ENCODE data around the gene CLCN6.

Gene CLCN6

GRCh38 chr1:11784993-11785769 is 20.8 kb upstream of the CLCN6 start:
- TF ChIP-seq POLR2A (IDR thresholded peaks at IDR 0.05; ENCODE audit: low read length): peak; percentile 63
- TF ChIP-seq GATA1 (IDR thresholded peaks at IDR 0.05; ENCODE audit: low read depth, low read length): no peak
- DNase-seq: peak; percentile 72 to 80

DNA sequence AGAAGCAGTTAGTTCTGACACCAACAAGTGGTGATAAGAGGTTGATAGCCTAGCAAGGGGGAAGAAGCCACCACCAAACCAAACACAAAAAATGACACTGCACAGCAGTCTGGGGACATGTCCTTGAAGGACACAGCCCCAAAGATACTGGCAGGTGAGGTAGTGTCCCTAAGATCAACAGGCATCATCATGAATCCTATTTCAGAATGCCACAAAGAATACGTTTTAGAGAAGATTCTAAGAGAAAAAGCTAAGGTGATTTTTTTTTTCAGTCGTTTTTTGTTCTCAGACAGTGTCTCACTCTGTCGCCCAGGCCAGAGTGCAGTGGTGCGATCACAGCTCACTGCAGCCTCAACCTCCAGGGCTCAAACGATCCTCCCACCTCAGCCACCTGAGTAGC is 19.8 kb upstream of the CLCN6 start:
- no peak for TF ChIP-seq POLR2A (IDR thresholded peaks at IDR 0.05; ENCODE audit: low read length)
- no peak for TF ChIP-seq GATA1 (IDR thresholded peaks at IDR 0.05; ENCODE audit: low read depth, low read length)
- no peak for DNase-seq

DNA sequence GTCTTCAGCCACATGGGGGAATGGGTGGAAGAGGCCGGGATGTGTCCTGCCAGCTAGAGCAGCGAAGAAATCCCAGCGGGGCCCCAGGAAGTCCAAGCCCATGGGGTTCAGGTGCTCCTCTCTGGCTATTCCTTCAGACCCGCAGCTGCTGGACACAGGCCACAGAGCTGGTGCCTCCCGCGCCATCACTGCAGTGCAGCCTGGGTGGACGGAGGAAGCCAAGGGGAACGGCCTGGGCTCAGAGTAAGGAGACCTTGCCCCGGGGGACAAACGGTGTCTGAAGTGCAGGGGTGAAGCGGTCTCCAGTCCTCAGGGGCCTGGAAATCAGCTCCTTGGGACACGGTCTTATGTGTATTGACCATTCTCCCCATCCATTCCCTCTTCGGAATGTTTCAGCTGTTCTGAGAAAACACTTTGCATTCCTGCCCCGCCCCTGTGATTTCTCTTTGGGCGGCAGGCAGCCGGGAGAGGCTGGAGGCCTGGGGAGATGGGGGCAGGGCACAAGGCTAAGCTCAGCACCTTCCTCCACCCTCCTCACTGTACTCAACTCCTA is 18.7 kb upstream of the CLCN6 start:
- DNase-seq: peak in 1 of 2 experiments; percentile 43
- no peak for TF ChIP-seq POLR2A (IDR thresholded peaks at IDR 0.05; ENCODE audit: low read length)

GRCh38 chr1:11787804-11788436 is 18.1 kb upstream of the CLCN6 start:
- TF ChIP-seq GATA1 (IDR thresholded peaks at IDR 0.05; ENCODE audit: low read depth, low read length) (no peak), POLR2A (IDR thresholded peaks at IDR 0.05; ENCODE audit: low read length) (peak; percentile 59)

DNA sequence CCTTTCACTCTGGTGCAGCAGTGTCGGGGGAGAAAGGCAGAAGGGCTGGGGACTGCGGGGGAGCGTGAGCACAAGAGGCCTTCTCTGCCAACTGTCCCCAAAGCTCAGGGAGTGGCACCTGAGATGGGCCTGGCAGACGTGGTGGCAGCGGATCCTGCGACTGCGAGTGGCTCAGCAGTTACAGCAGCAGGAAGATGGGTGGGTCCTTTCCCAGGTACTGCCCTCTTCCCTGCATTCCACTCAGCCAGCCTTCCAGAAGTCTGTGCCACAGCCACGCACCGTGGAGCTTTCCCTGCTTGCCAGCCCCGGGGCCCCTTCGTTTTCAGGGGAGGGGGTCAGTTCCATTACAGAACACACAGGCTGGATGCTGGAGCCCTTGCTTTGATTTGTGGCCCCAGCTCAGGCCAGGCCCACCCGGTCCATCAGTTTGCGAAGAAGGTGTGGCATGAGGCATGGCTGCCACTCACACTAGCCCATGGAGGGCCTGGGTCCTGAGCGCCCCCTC is 17.4 kb upstream of the CLCN6 start:
- DNase-seq: no peak
- no peak for TF ChIP-seq GATA1 (IDR thresholded peaks at IDR 0.05; ENCODE audit: low read depth, low read length)
- peak; percentile 13 for TF ChIP-seq POLR2A (IDR thresholded peaks at IDR 0.05; ENCODE audit: low read length)

More at GRCh38 chr1:11787804-11788436, 18.1 kb upstream of the CLCN6 start:
- no peak for DNase-seq

DNA sequence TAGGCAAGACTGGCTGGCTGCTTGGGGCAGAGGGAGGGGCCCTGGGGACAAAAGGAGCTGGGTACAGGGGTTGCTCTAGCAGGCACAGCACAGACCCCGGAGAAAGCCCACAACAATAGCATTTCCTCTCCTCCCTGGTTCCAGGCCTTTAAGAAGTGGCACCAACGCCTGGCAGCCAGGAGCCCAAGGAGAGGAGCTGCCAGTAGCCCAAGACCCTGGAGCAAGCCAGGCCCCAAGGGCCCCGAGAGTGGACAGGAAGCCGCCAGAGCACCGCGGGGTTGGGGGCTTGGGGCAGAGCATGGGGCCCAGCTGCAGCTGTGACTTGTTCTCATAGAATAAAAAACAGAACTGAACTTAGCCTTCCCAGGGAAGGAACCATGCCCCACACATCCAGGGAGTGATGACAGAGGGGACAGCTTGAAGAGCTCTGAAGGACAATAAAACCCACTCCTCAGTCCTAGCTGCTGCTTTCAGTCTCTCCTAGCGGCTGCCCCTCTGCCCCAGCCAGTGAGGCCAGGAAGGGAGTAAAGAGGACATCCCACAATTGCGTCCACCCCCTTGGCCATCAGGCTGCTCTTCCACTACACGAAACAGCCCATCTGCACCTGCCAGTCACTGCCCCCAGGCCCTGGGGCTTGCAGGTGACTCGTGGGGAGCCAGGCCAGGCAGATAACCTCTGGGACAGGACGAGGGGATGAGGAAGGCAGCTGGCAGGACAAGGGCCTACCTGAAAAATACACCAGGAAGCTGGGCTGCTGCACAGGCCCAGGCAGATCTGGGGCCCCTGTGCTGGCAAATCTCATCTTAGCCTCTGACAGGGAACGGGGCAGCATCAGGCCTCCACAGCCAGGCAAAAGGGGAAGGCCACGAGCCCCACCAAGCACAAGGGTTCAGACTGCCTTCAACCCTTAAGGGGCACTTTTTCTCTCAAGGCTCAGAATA is 16.6 kb upstream of the CLCN6 start:
- TF ChIP-seq POLR2A (IDR thresholded peaks at IDR 0.05; ENCODE audit: low read length): peak; percentile 18
- no peak for TF ChIP-seq GATA1 (IDR thresholded peaks at IDR 0.05; ENCODE audit: low read depth, low read length)

DNA sequence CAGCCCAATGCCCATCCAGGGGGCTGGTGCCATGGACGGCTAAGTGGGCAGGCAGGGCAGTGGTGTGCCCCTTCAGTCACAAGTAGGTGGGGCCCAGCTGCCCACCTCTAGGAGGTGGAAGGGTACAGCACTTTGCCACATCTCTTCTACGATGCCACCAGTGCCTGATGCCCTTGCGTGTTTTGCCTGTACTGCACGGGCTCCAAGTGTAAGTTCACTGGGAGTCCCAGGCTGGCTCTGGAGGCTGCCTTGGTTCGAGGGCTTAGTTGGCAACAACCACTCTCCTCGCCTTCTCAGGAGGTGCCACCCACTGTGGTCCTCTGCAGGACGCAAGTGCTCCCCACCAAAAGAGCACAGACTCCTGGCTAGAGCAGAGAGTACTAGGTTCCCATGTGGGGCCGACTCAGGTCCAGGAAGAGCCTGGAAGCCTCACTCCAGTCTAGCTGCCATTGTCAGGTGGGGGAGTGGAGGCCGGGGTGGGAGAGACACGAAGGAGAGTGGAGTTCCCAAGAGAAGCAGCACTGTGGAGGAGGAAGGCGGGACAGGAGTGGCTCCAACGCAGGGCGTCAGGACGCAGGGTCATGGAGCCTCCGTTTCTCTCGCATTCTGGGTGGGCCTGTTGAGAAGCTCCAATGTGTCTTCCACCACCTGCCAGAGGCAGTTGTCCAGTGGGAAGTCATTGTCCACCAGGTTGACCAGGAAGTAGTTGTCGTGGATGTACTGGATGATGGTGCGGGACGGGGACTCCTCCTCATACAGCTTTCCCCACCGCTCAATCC is 15.7 kb upstream of the CLCN6 start:
- DNase-seq: no peak
- no peak for TF ChIP-seq GATA1 (IDR thresholded peaks at IDR 0.05; ENCODE audit: low read depth, low read length)
- no peak for TF ChIP-seq POLR2A (IDR thresholded peaks at IDR 0.05; ENCODE audit: low read length)

More for the DNA sequence above, 16.6 kb upstream of the CLCN6 start:
- DNase-seq: no peak

GRCh38 chr1:11790880-11791715 is 14.9 kb upstream of the CLCN6 start:
- TF ChIP-seq POLR2A (IDR thresholded peaks at IDR 0.05; ENCODE audit: low read length): peak; percentile 70
- no peak for TF ChIP-seq GATA1 (IDR thresholded peaks at IDR 0.05; ENCODE audit: low read depth, low read length)
- DNase-seq: peak; percentile 85 to 92

DNA sequence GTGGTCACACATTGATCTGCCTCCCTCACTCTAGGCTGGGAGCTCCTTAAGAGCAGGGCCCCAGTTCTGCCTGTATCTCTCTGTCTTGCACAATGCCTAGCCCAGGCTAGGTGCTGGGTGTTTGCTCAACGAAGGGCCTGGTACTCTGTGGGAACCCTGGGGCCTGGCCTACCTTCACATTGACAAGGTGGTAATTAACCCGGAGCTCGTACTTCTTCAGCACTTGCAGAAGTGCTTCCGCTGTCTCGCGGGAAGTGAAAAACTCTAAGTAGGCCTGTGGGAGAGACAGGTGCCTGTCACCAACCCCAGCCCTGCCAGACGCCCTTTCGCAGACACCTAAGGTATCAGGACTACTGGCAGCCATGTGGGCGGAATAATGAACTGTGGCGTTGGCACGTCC is 13.9 kb upstream of the CLCN6 start:
- DNase-seq: peak in 1 of 2 experiments; percentile 57
- TF ChIP-seq POLR2A (IDR thresholded peaks at IDR 0.05; ENCODE audit: low read length) (no peak), GATA1 (IDR thresholded peaks at IDR 0.05; ENCODE audit: low read depth, low read length) (no peak)

GRCh38 chr1:11793819-11794218 is 12.2 kb upstream of the CLCN6 start:
- TF ChIP-seq POLR2A (IDR thresholded peaks at IDR 0.05; ENCODE audit: low read length) (no peak), GATA1 (IDR thresholded peaks at IDR 0.05; ENCODE audit: low read depth, low read length) (no peak)
- DNase-seq: no peak

DNA sequence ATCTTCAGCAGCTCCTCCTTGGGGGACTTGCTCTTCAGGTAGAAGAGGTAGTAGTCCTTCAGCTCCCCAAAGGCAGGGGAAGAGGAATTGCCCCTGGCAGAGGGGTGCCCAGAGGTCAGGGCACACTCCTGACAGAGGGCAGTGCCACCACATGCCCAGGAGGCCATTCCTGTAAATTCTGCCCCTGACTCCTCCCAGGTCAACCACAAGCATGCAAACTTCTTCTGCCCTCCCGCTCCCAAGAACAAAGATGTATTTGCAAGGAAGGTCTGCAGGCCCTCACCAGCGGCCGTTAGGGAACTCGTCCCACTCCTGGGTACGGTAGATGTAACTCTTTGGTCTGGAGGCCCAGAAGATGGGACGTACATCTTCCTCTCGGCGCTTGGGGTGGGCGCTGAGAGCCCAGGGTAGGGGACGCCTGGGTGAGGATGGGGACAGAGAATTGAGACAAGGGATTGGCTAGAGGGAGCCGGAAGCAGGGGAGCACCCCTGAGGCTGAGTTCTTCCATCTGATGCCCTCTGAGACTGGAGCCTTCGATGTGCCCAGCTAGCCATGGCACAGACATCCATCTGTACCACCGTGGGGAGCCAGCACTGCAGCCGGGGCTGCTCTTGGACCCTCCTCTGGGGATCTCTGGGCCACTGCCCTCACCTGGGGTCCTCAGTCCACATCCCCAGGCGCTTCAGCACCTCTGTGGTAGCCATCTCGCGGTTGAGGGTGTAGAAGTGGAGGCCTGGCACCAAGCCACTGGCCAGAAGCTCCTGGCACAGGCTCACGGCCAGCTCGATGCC is 11.3 kb upstream of the CLCN6 start:
- DNase-seq: no peak
- no peak for TF ChIP-seq GATA1 (IDR thresholded peaks at IDR 0.05; ENCODE audit: low read depth, low read length)
- TF ChIP-seq POLR2A (IDR thresholded peaks at IDR 0.05; ENCODE audit: low read length): no peak
